SU-DHL-6 (cell line): ENCODE measurements around the gene KRT31.

ENCODE experiments used
- H2AFZ ChIP-seq: fragments of 200-600 bp; sonication (generic); 2 replicates; pipeline ENCODE4 v1.6.1; 2014; ENCODE audit warnings: low read depth, mild to moderate bottlenecking, moderate library complexity, mixed read lengths, antibody characterized with exemption, low read length; ENCODE audit not compliant: severe bottlenecking
- H3F3A ChIP-seq: fragments of 200-600 bp; shearing (Covaris generic); 2 replicates; pipeline ENCODE4 v1.6.0; 2016; ENCODE audit warnings: antibody characterized with exemption, mild to moderate bottlenecking; ENCODE audit not compliant: insufficient read depth
- H3K27ac ChIP-seq: fragments of 200-600 bp; sonication (generic); 2 replicates; pipeline ENCODE4 v1.5.1; 2016; ENCODE audit warnings: low read depth, mild to moderate bottlenecking, low read length, moderate library complexity, mixed read lengths
- H3K27me3 ChIP-seq: fragments of 200-600 bp; sonication (generic), shearing (Covaris generic); 2 replicates; pipeline ENCODE4 v1.6.0; 2014; ENCODE audit warnings: mild to moderate bottlenecking, low read length
- H3K36me3 ChIP-seq: fragments of 200-600 bp; sonication (generic); 2 replicates; pipeline ENCODE4 v1.6.1; 2014; ENCODE audit warnings: mild to moderate bottlenecking, low read length, mixed read lengths
- H3K4me2 ChIP-seq: fragments of 300-600, 200-600 bp; shearing (Covaris generic), sonication (generic); 2 replicates; pipeline ENCODE4 v1.6.0; 2014; ENCODE audit warnings: low read length, low read depth, mild to moderate bottlenecking; ENCODE audit not compliant: poor library complexity, severe bottlenecking
- H3K4me3 ChIP-seq: fragments of 200-600 bp; sonication (generic); 2 replicates; pipeline ENCODE4 v1.5.1; 2014; ENCODE audit warnings: antibody characterized with exemption, low read length, mild to moderate bottlenecking, mixed read lengths; ENCODE audit not compliant: insufficient read depth, poor library complexity, severe bottlenecking
- H3K79me2 ChIP-seq: fragments of 200-600 bp; sonication (generic); 2 replicates; pipeline ENCODE4 v1.6.1; 2014; ENCODE audit warnings: mild to moderate bottlenecking, low read length, moderate library complexity; ENCODE audit not compliant: insufficient read depth
- H3K9ac ChIP-seq: fragments of 200-600 bp; sonication (generic); 2 replicates; pipeline ENCODE4 v1.7.0; 2014; ENCODE audit warnings: mild to moderate bottlenecking, low read length
- H3K9me2 ChIP-seq: fragments of 200-600 bp; sonication (generic); replicated peaks from 2 replicates; pipeline ENCODE4 v1.6.1; 2014; ENCODE audit warnings: low read length; ENCODE audit not compliant: insufficient read depth
- H3K9me3 ChIP-seq: fragments of 200-600 bp; sonication (generic); 2 replicates; pipeline ENCODE4 v1.6.1; 2014; ENCODE audit warnings: low read length, mixed read lengths; ENCODE audit not compliant: insufficient read depth
- H4K20me1 ChIP-seq: fragments of 200-600 bp; sonication (generic); 2 replicates; pipeline ENCODE4 v1.6.1; 2014; ENCODE audit warnings: low read depth, mild to moderate bottlenecking, antibody characterized with exemption, low read length, moderate library complexity, mixed read lengths
- CTCF ChIP-seq: fragments of 200-600 bp; sonication (generic); IDR thresholded peaks from one replicate; pipeline ENCODE4 v1.5.1; 2017; ENCODE audit warnings: antibody characterized with exemption, mild to moderate bottlenecking, low read length, moderate library complexity; ENCODE audit not compliant: insufficient read depth, poor library complexity, severe bottlenecking
- EZH2phosphoT487 ChIP-seq: fragments of 200-600 bp; sonication (generic), shearing (Covaris generic); conservative IDR thresholded peaks from 2 replicates; pipeline ENCODE4 v1.6.1; 2018; ENCODE audit warnings: mild to moderate bottlenecking, antibody characterized with exemption, low read length, moderate library complexity, mixed read lengths

Gene KRT31

GRCh38 chr17:41413982-41414381 lies 16.6 kb upstream of the KRT31 start:
- Histone ChIP-seq H3K27me3 (no peaks in the 10 kb centered on the region), H3K4me3 (no peak overlapping the region), H3K9me2 (no peaks in the 10 kb centered on the region), H3K27ac (no peak overlapping the region), H3K36me3 (no peaks in the 10 kb centered on the region), H3K9me3 (no peaks in the 10 kb centered on the region), H3K79me2 (no peaks in the 10 kb centered on the region), H3K4me2 (no peak overlapping the region), H3K9ac (no peak overlapping the region), H4K20me1 (no peaks in the 10 kb centered on the region), H2AFZ (no peak overlapping the region), H3F3A (no peaks in the 10 kb centered on the region)
- TF ChIP-seq CTCF: no peak
- no peak for TF ChIP-seq EZH2phosphoT487

GRCh38 chr17:41413353-41413957 lies 16.0 kb upstream of the KRT31 start:
- Histone ChIP-seq H3K79me2 (no peaks in the 10 kb centered on the region), H3K27me3 (no peaks in the 10 kb centered on the region), H3F3A (no peaks in the 10 kb centered on the region), H3K9me2 (no peaks in the 10 kb centered on the region), H3K36me3 (no peaks in the 10 kb centered on the region), H3K27ac (no peak overlapping the region), H2AFZ (no peak overlapping the region), H3K9me3 (no peaks in the 10 kb centered on the region), H4K20me1 (no peaks in the 10 kb centered on the region), H3K4me3 (no peak overlapping the region), H3K9ac (no peak overlapping the region), H3K4me2 (no peak overlapping the region)
- TF ChIP-seq CTCF (no peak), EZH2phosphoT487 (no peak)

- Histone ChIP-seq H3K27me3 (no peaks in the 10 kb centered on the region), H4K20me1 (no peaks in the 10 kb centered on the region), H3F3A (no peaks in the 10 kb centered on the region), H3K27ac (no peak overlapping the region), H3K9me3 (no peaks in the 10 kb centered on the region), H3K4me2 (no peak overlapping the region), H3K4me3 (no peak overlapping the region), H3K9me2 (no peaks in the 10 kb centered on the region), H3K36me3 (no peaks in the 10 kb centered on the region), H3K9ac (no peak overlapping the region), H2AFZ (no peak overlapping the region), H3K79me2 (no peaks in the 10 kb centered on the region)
- TF ChIP-seq CTCF (no peak), EZH2phosphoT487 (no peak)
Measured at GRCh38 chr17:41411072-41411840, 13.8 kb upstream of the KRT31 start.
